Parietal lobe (tissue), 1 donor: ENCODE measurements around the gene BUB1. TPM values are rescaled to one million over a fixed set of nuclear protein-coding genes. Genes with fewer than 3 reads are reported as not detected.

Experiments used
- total RNA-seq: library from RNA; depleted of rRNA; stranded (reverse); fragments of >200 nt; gene quantifications from one replicate; pipeline ENCODE4 v1.2.3, GENCODE V29; 2014

Gene BUB1
- total RNA-seq: 16.6 TPM

GRCh38 chr2:110677530-110678456, at the start of gene BUB1:
TSS of gene BUB1 (minus strand) at chr2:110678063. CDS start at chr2:110677995, 68 bp downstream.

Other genes with a start within 250 kb of the BUB1 start
- 0.94 TPM for gene LIMS4, start 205.2 kb downstream of the BUB1 start, total RNA-seq
- 158 TPM for gene RGPD6, start 100.8 kb downstream of the BUB1 start, total RNA-seq
- gene ACOXL, start 54.5 kb upstream of the BUB1 start, total RNA-seq: not detected